K562 (cell line): ENCODE measurements around the gene CCNO. TPM values are rescaled to one million over a fixed set of nuclear protein-coding genes. Genes with fewer than 3 reads are reported as not detected.
A peak's percentile ranks its signal among the peaks of the same experiment; 100 is the strongest.

Source experiments
- ATAC-seq: fragments of 200-7000 bp; cut with Tn5 transposase; 3 replicates; pipeline ENCODE4 v1.9.1; 2020; ENCODE audit warnings: moderate library complexity
- BruUV-seq: library from RNA; stranded (reverse); fragments of 400-500 nt; replicated peaks from 2 replicates; lab custom pipeline; 2021; lab: Mats Ljungman, UMichigan
- CTCF ChIA-PET: fragments of 300-600 bp; formaldehyde crosslinking; extraction: SDS; loops from one replicate; lab custom pipeline; 2021; ENCODE audit warnings: low intra/inter-chr PET ratio; lab: Yijun Ruan, JAX
- POLR2A ChIA-PET: fragments of 300-600, 350-650 bp; sonication (Branson Sonifier 250); formaldehyde crosslinking; extraction: SDS; loops from one replicate; lab custom pipeline; 2021; ENCODE audit warnings: antibody characterized with exemption, inconsistent platforms; lab: Yijun Ruan, JAX
- DNase-seq, 4 experiments: peaks; one replicate each; pipeline versions ENCODE4 v3.0.0 to v3.0.0-alpha.2; 2011 to 2018; ENCODE audit warnings: low spot score in 3 of 4, mixed read lengths in 3 of 4; ENCODE audit errors: extremely low read depth in 1 of 4
- FAIRE-seq: peaks from 2 replicates; lab custom pipeline; 2011; peaks lifted over from hg19 to GRCh38; lab: Jason Lieb, UNC
- H2AFZ ChIP-seq: 2 replicates; pipeline ENCODE4 v1.6.0; 2011; ENCODE audit warnings: low read depth, low read length, control low read depth, inconsistent platforms
- H3K27ac ChIP-seq: fragments of 200-600 bp; 3 replicates; pipeline ENCODE4 v1.8.0; 2011; ENCODE audit warnings: low read depth, mild to moderate bottlenecking, control low read depth, inconsistent platforms, low read length, moderate library complexity, mixed read lengths; ENCODE audit errors: extremely low read depth
- H3K27me3 ChIP-seq, 2 experiments: fragments of 300-600 bp in 1 of 2; 2 replicates in 1 of 2; 3 replicates in 1 of 2; pipeline versions ENCODE4 v1.6.0 to v1.8.0; 2011; ENCODE audit warnings: inconsistent platforms in 2 of 2, low read length in 2 of 2, mild to moderate bottlenecking in 1 of 2, mixed read lengths in 1 of 2, moderate library complexity in 1 of 2; ENCODE audit not compliant: control insufficient read depth in 2 of 2, insufficient read depth in 2 of 2
- H3K36me3 ChIP-seq: fragments of 300-600 bp; 3 replicates; pipeline ENCODE4 v1.8.0; 2011; ENCODE audit warnings: mild to moderate bottlenecking, low read length, inconsistent platforms; ENCODE audit not compliant: control insufficient read depth, insufficient read depth
- H3K4me1 ChIP-seq, 2 experiments: fragments of 200-600 bp in 1 of 2; replicated peaks in 1 of 2; 2 replicates in 1 of 2; 3 replicates in 1 of 2; pipeline versions ENCODE4 v1.5.1 to v1.8.0; 2011; ENCODE audit warnings: inconsistent platforms in 2 of 2, low read length in 2 of 2, mild to moderate bottlenecking in 1 of 2, mixed read lengths in 1 of 2, moderate library complexity in 1 of 2; ENCODE audit not compliant: control insufficient read depth in 2 of 2, insufficient read depth in 2 of 2
- H3K4me2 ChIP-seq: 2 replicates; pipeline ENCODE4 v1.6.1; 2011; ENCODE audit warnings: low read length, control low read depth, inconsistent platforms, mixed read lengths; ENCODE audit not compliant: insufficient read depth
- H3K4me3 ChIP-seq: fragments of 200-600 bp; sonication (generic), shearing (Covaris generic); 2 replicates; pipeline ENCODE4 v1.5.1; 2016; ENCODE audit warnings: control low read depth, inconsistent platforms
- H3K79me2 ChIP-seq: fragments of 200-600 bp; 3 replicates; pipeline ENCODE4 v1.8.0; 2011; ENCODE audit warnings: low read length, inconsistent platforms; ENCODE audit not compliant: control insufficient read depth, insufficient read depth
- H3K9ac ChIP-seq, 2 experiments: 2 replicates each; pipeline versions ENCODE4 v1.6.0 to v1.6.1; 2011; ENCODE audit warnings: low read depth in 2 of 2, low read length in 2 of 2, control low read depth in 1 of 2, inconsistent platforms in 1 of 2, mild to moderate bottlenecking in 1 of 2, mixed read lengths in 1 of 2; ENCODE audit not compliant: insufficient read depth in 1 of 2
- H3K9me1 ChIP-seq: one replicate; pipeline ENCODE4 v1.6.0; 2011; ENCODE audit warnings: inconsistent platforms, mild to moderate bottlenecking, low read length, moderate library complexity; ENCODE audit not compliant: control insufficient read depth, insufficient read depth
- H3K9me3 ChIP-seq: replicated peaks from 2 replicates; pipeline ENCODE4 v1.5.1; 2011; ENCODE audit warnings: low read depth, low read length, inconsistent platforms; ENCODE audit not compliant: control insufficient read depth, insufficient read depth
- H4K20me1 ChIP-seq: replicated peaks from 2 replicates; pipeline ENCODE4 v1.6.1; 2011; ENCODE audit warnings: low read length, inconsistent platforms, mixed read lengths; ENCODE audit not compliant: control insufficient read depth, insufficient read depth
- BRF1 ChIP-seq: IDR thresholded peaks from 3 replicates; pipeline ENCODE4 v1.6.1; 2011; ENCODE audit warnings: borderline replicate concordance, mild to moderate bottlenecking; ENCODE audit not compliant: insufficient read length; ENCODE audit errors: extremely low read depth
- CTCF ChIP-seq, 3 experiments: IDR thresholded peaks in 2 of 3; conservative IDR thresholded peaks in 1 of 3; 2 replicates each; pipeline ENCODE4 v1.5.1; 2011 to 2012; ENCODE audit warnings: low read length in 3 of 3, mild to moderate bottlenecking in 3 of 3, control low read depth in 2 of 3, improper control_type of control experiment in 1 of 3, inconsistent platforms in 1 of 3, low read depth in 1 of 3, mixed read lengths in 1 of 3, moderate library complexity in 1 of 3; ENCODE audit not compliant: insufficient read depth in 2 of 3
- GABPB1 ChIP-seq: sonication (generic); formaldehyde crosslinking; IDR thresholded peaks from 2 replicates; pipeline ENCODE4 v1.8.0; 2022; ENCODE audit warnings: mild to moderate bottlenecking, missing genetic modification reagents
- ID3 ChIP-seq, 2 experiments: fragments of 250-450 bp in 1 of 2; fragments of 450-650 bp in 1 of 2; sonication (Bioruptor Pico) in 1 of 2; IDR thresholded peaks; 2 replicates each; pipeline versions ENCODE4 v1.6.1 to v1.8.0; 2016 to 2021; ENCODE audit warnings: mild to moderate bottlenecking in 2 of 2, moderate library complexity in 2 of 2, missing compliant biosample characterization in 1 of 2, missing genetic modification characterization in 1 of 2
- MCM5 ChIP-seq: fragments of 450-650 bp; IDR thresholded peaks from 2 replicates; pipeline ENCODE4 v1.6.1; 2016; ENCODE audit warnings: low read depth
- NFE2 ChIP-seq: IDR thresholded peaks from 2 replicates; pipeline ENCODE4 v1.6.1; 2014; ENCODE audit warnings: antibody characterized with exemption, low read depth
- NFXL1 ChIP-seq: fragments of 450-650 bp; formaldehyde crosslinking; IDR thresholded peaks from 2 replicates; pipeline ENCODE4 v1.4.0; 2021; ENCODE audit warnings: mild to moderate bottlenecking
- NRF1 ChIP-seq, 2 experiments: fragments of 450-650 bp; IDR thresholded peaks in 1 of 2; conservative IDR thresholded peaks in 1 of 2; 2 replicates each; pipeline ENCODE4 v1.6.1; 2014; ENCODE audit warnings: mild to moderate bottlenecking in 2 of 2
- PTRF ChIP-seq: fragments of 450-650 bp; IDR thresholded peaks from 2 replicates; pipeline ENCODE4 v1.6.1; 2016; ENCODE audit warnings: mild to moderate bottlenecking, missing genetic modification characterization, missing compliant biosample characterization
- RBM15 ChIP-seq: fragments of 200-400 bp; formaldehyde crosslinking; IDR thresholded peaks from 2 replicates; pipeline ENCODE4 v1.6.1; 2018; ENCODE audit warnings: mild to moderate bottlenecking, low read length, moderate library complexity; ENCODE audit not compliant: insufficient read depth
- ZNF121 ChIP-seq: sonication (generic); formaldehyde crosslinking; conservative IDR thresholded peaks from 2 replicates; pipeline ENCODE4 v1.8.0; 2022; ENCODE audit warnings: missing genetic modification reagents
- ZNF197 ChIP-seq: fragments of 200-800 bp; sonication (Bioruptor generic); IDR thresholded peaks from 2 replicates; pipeline ENCODE4 v1.6.1; 2016; ENCODE audit warnings: low read depth, missing genetic modification characterization, missing compliant biosample characterization
- ZNF384 ChIP-seq: IDR thresholded peaks from 2 replicates; pipeline ENCODE4 v1.6.1; 2012; ENCODE audit warnings: low read depth, low read length, improper control_type of control experiment
- ZNF561 ChIP-seq: fragments of 450-650 bp; formaldehyde crosslinking; conservative IDR thresholded peaks from 2 replicates; pipeline ENCODE4 v1.4.0; 2020; ENCODE audit warnings: mild to moderate bottlenecking, moderate library complexity
- ZNF740 ChIP-seq, 3 experiments: fragments of 200-800 bp in 1 of 3; sonication (Bioruptor generic) in 1 of 3; sonication (generic) in 1 of 3; formaldehyde crosslinking in 1 of 3; IDR thresholded peaks; 2 replicates each; pipeline versions ENCODE4 v1.6.1 to v1.8.0; 2016 to 2022; ENCODE audit warnings: mild to moderate bottlenecking in 2 of 3, missing compliant biosample characterization in 2 of 3, missing genetic modification characterization in 2 of 3, missing genetic modification reagents in 1 of 3
- ZNF785 ChIP-seq: fragments of 250-450 bp; sonication (Bioruptor Pico); IDR thresholded peaks from 2 replicates; pipeline ENCODE4 v1.4.0; 2020; ENCODE audit warnings: mild to moderate bottlenecking
- WGBS: fragments of 100-300 bp; shearing (Covaris generic); methylation state at CpG from one replicate; pipeline ENCODE4 v1.1.6; 2016; ENCODE audit warnings: low coverage, mixed read lengths; ENCODE audit not compliant: insufficient coverage; ENCODE audit errors: missing lambda C conversion rate; 5-methylcytosine and 5-hydroxymethylcytosine counted together
- in situ Hi-C: fragments of 300-500 bp; cut with MboI; formaldehyde crosslinking; loops from 4 replicates; pipeline ENCODE4 v1.15.0; 2018; ENCODE audit warnings: inconsistent platforms, mixed read lengths
- intact Hi-C: fragments of 100-400 bp; cut with micrococcal nuclease; formaldehyde crosslinking; loops from 2 replicates; pipeline ENCODE4 v1.14.2; 2022
- polyA plus RNA-seq, 8 experiments: library from polyadenylated mRNA; depleted of rRNA in 4 of 8; stranded (reverse) in 5 of 8; unstranded in 3 of 8; fragments of >200 nt; fragmentation: Nextera tagmentation in 2 of 8; fragmentation: Illumina TruSeq in 1 of 8; extraction: Ambion mirVana in 2 of 8; extraction: Trizol in 1 of 8; gene quantifications; 2 replicates each; pipeline versions ENCODE4 v1.2.1 to v1.2.3, GENCODE V29; 2011 to 2014; ENCODE audit warnings: inconsistent platforms in 1 of 8, missing spikeins in 1 of 8
- total RNA-seq, 7 experiments: library from RNA; depleted of rRNA in 6 of 7; stranded (reverse); fragments of >200 nt in 6 of 7; fragmentation: Illumina TruSeq in 2 of 7; extraction: Trizol in 2 of 7; gene quantifications; 2 replicates each; pipeline versions ENCODE4 v1.2.1 to v1.2.3, GENCODE V29; 2011 to 2021; ENCODE audit warnings: low replicate concordance in 1 of 7

CCNO gene
- total and polyA plus RNA-seq, 9 of the 15 experiments (the other 6 are each of a cell fraction or from before 2014, with no cell fraction given), result 0.08 to 3.1 (median 0.29) TPM

DNA sequence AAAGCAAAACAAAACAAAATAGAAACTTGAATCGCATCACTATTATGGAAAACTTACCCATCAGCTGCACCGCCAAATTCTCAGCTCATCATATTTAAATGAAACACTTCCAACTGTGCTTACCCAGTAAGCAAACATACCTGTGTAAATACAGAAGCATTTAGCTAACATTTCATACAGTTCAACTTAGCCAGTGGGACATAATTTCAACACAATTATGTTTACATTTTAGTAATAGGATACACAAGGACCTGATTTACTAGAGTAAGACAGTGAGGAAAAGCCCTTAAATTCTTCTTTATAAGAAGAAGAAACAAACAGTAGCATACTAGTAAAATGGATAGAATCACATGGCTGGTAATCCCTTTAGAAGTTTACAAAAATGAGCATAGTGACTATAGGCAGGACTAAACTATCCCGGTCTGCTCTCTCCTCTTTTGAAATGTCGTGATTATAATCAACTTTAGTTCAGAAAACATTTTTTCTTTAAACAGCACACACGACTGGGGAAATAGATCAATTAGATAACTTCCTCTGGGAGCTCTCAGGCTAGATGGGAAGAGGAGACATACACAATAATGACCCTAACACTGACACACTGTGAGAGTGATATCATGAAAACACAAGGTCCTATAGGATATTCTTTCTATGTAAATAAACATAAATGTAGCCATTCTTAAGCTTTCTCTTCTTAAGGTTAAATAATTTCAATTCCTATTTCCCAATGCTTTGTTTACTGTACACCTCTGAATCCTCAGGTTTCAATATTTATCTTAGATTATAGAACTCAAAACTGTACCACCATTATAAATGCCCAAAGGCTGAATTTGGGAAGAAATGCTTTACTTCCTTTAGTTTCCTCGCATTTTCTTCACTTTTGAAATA is 44.5 kb downstream of the CCNO start (continued):
- no peak for TF ChIP-seq ZNF197 (CRISPR knock-in tag)
- no peak for TF ChIP-seq BRF1
- TF ChIP-seq GABPB1 (CRISPR knock-in tag), result no peak

DNA sequence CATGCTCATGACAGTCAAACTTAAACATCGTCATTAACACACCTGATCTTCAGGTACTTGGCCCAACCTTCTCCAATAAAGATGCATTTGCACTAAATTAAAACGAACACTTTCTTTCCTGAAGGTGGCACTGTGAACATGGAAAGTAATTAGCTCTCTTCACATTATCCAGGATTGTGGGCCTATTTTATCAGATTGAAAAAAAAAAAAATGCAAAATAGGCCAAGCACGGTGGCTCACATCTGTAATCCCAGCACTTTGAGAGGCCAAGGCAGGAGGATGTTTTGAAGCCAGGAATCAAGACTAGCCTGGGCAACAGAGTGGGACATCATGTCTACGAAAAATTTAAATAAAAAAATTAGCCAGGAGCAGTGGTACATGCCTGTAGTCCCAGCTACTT is 46.0 kb downstream of the CCNO start:
- ChIA-PET CTCF (no interaction called here), POLR2A (interaction anchor here (0.7 to 0.8 kb wide), 2 partner anchors 11 to 13 kb away, joined by 3 to 4 read pairs; no protein-coding TSS in a partner anchor)
- Histone ChIP-seq H3K27ac (no peak overlapping the region), H2AFZ (no peak overlapping the region), H3K4me3 (no peak overlapping the region), H3K36me3 (no peaks in the 10 kb centered on the region), H3K9me3 (no peaks in the 10 kb centered on the region), H4K20me1 (no peaks in the 10 kb centered on the region), H3K9ac (no peak overlapping the region), H3K79me2 (no peaks in the 10 kb centered on the region), H3K27me3 (peaks cover 1 to 17% of the 10 kb centered on the region in 2 experiments; a peak in 2 of 5 replicates), H3K9me1 (no peaks in the 10 kb centered on the region), H3K4me2 (no peak overlapping the region), H3K4me1 (no peaks in the 10 kb centered on the region; a peak in 1 of 5 replicates)
- peak; percentile 70 for ATAC-seq
- DNase-seq, result peak in 2 of 4 experiments; percentile 37 to 38
- BruUV-seq, result no TSS peak
- in situ Hi-C loops, result no loop called here
- WGBS, result 13% methylated on average over 4 of the region's 4 CpGs
- intact Hi-C loops, result no loop called here
- peak; percentile 76 for FAIRE-seq
- TF ChIP-seq MCM5 (no peak), ZNF384 (peak; percentile 79; the same call in 1 of the 2 replicates), ZNF740 (CRISPR knock-in tag; IDR thresholded peaks at IDR 0.05) (no peak), ZNF740 (tag; IDR thresholded peaks at IDR 0.05) (no peak), NRF1 (conservative IDR thresholded peaks at IDR 0.05 in 1 of 2, IDR thresholded peaks at IDR 0.05 in 1 of 2) (no peak), NFE2 (no peak), ID3 (CRISPR knock-in tag; IDR thresholded peaks at IDR 0.05) (no peak), ID3 (tag; IDR thresholded peaks at IDR 0.05) (no peak), ZNF121 (no peak), ZNF561 (CRISPR knock-in tag) (no peak), ZNF785 (CRISPR knock-in tag) (no peak), PTRF (tag) (no peak), CTCF (IDR thresholded peaks at IDR 0.05 in 2 of 3, conservative IDR thresholded peaks at IDR 0.05 in 1 of 3; ENCODE audit: insufficient read depth in 2 of 3, low read depth in 1 of 3, low read length in 3 of 3) (peak; percentile 3 to 54 (median 40); a peak in 3 of 6 replicates), RBM15 (no peak), NFXL1 (CRISPR knock-in tag) (no peak)
